ENCODE measurements around the gene CEP120. TPM values are rescaled to one million over a fixed set of nuclear protein-coding genes. Genes with fewer than 3 reads are reported as not detected.

CEP120 gene
- total RNA-seq, 2 donors from 2014 or later = 19.9 to 23.5 TPM

DNA sequence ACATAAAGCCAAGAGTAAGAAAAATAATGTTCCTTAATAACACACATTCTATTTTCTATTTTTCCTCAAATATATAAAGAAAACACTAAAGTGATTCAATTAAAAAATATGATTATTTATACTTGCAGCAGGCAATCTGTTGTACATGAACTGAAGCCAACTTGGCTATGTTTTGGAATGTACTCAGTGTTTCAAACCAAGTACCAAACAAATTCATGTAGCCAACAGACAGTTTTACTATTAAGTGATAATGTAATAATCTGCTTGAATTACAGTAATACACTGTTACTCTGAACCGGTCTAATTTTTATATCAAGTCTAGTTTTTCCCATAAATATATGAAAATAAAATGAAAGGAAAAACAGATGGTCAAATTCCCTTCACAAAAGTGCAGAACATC lies 58.0 kb downstream of the CEP120 start:
- Histone ChIP-seq H3K9ac (ENCODE audit: extremely low read depth, low read length, poor library complexity, severe bottlenecking) (no peak overlapping the region), H3K27me3 (ENCODE audit: control insufficient read depth, insufficient read depth, low read length, poor library complexity, severe bottlenecking) (no peaks in the 10 kb centered on the region), H3K4me1 (ENCODE audit: control insufficient read depth, insufficient read depth, low read length) (no peaks in the 10 kb centered on the region), H3K9me3 (ENCODE audit: control insufficient read depth, low read length) (no peaks in the 10 kb centered on the region), H3K4me3 (ENCODE audit: low read length) (no peak overlapping the region), H3K36me3 (ENCODE audit: control insufficient read depth, insufficient read depth, low read length) (peaks cover 23% of the 10 kb centered on the region), H3K27ac (ENCODE audit: low read depth, low read length) (no peak overlapping the region)
- no peak overlapping the region for H3K27ac Mint-ChIP-seq
- H3K9me3 Mint-ChIP-seq = no peaks in the 10 kb centered on the region
- WGBS, 2 experiments (ENCODE audit: insufficient coverage in 1 of 2, insufficient read length in 1 of 2) = no CpG with 5 or more reads among the region's 1 CpG
- H3K4me3 Mint-ChIP-seq = no peak overlapping the region
- peaks cover 8% of the 10 kb centered on the region for H3K36me3 Mint-ChIP-seq (ENCODE audit: low read depth)
- no peaks in the 10 kb centered on the region for H3K4me1 Mint-ChIP-seq
- DNase-seq = no peak
- H3K27me3 Mint-ChIP-seq (ENCODE audit: insufficient read depth) = no peaks in the 10 kb centered on the region
- TF ChIP-seq, protein P1, sequence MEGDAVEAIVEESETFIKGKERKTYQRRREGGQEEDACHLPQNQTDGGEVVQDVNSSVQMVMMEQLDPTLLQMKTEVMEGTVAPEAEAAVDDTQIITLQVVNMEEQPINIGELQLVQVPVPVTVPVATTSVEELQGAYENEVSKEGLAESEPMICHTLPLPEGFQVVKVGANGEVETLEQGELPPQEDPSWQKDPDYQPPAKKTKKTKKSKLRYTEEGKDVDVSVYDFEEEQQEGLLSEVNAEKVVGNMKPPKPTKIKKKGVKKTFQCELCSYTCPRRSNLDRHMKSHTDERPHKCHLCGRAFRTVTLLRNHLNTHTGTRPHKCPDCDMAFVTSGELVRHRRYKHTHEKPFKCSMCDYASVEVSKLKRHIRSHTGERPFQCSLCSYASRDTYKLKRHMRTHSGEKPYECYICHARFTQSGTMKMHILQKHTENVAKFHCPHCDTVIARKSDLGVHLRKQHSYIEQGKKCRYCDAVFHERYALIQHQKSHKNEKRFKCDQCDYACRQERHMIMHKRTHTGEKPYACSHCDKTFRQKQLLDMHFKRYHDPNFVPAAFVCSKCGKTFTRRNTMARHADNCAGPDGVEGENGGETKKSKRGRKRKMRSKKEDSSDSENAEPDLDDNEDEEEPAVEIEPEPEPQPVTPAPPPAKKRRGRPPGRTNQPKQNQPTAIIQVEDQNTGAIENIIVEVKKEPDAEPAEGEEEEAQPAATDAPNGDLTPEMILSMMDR (conservative IDR thresholded peaks at IDR 0.05) = no peak

DNA sequence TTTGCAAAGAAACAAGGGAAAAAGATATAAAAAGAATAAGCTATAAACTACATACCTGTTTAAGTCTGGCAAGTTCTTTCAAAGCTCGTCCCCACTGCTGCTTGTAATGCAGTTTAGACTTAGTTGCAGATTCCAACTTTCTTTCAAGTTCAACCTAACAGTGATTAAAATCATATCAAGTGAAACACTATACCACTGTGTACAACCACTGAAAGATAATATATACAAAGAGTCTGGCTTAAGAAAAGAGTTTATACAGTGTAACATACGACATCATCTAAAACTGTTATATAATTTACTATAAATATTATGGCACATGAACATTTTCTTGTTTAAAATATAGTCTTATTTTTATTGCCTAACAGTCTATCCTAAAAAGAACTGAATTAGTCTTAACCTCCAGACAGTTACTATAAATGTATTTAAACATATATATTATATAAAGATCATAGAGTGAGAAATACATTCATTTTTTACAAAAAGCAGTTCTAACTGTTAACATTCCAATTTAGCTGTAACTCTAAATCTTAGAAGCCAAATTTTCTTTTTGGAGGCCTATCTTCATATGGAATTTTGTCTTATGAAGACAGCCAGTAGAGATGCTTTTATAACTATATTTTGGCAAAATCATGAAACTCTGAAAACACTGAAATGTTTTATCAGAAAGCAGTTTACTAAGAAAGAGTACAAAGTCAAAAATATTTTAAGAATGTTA lies 58.6 kb downstream of the CEP120 start:
- no peak overlapping the region for H3K9ac ChIP-seq (ENCODE audit: extremely low read depth, low read length, poor library complexity, severe bottlenecking)
- no peaks in the 10 kb centered on the region for H3K4me1 ChIP-seq (ENCODE audit: control insufficient read depth, insufficient read depth, low read length)
- TF ChIP-seq, protein P1 (conservative IDR thresholded peaks at IDR 0.05) = no peak
- peaks cover 8% of the 10 kb centered on the region for H3K36me3 Mint-ChIP-seq (ENCODE audit: low read depth)
- 83 to 94% methylated on average over 1 of the region's 2 CpGs for WGBS, 2 experiments (ENCODE audit: insufficient coverage in 1 of 2, insufficient read length in 1 of 2)
- no peaks in the 10 kb centered on the region for H3K4me1 Mint-ChIP-seq
- H3K36me3 ChIP-seq (ENCODE audit: control insufficient read depth, insufficient read depth, low read length) = peaks cover 25% of the 10 kb centered on the region
- H3K27ac Mint-ChIP-seq = no peak overlapping the region
- no peaks in the 10 kb centered on the region for H3K27me3 ChIP-seq (ENCODE audit: control insufficient read depth, insufficient read depth, low read length, poor library complexity, severe bottlenecking)
- no peaks in the 10 kb centered on the region for H3K9me3 ChIP-seq (ENCODE audit: control insufficient read depth, low read length)
- H3K27me3 Mint-ChIP-seq (ENCODE audit: insufficient read depth) = no peaks in the 10 kb centered on the region
- H3K4me3 Mint-ChIP-seq = no peak overlapping the region
- H3K4me3 ChIP-seq (ENCODE audit: low read length) = no peak overlapping the region
- H3K9me3 Mint-ChIP-seq = no peaks in the 10 kb centered on the region
- no peak overlapping the region for H3K27ac ChIP-seq (ENCODE audit: low read depth, low read length)
- DNase-seq = no peak

GRCh38 chr5:123360910-123361309 lies 62.3 kb downstream of the CEP120 start:
- Histone ChIP-seq H3K4me1 (ENCODE audit: control insufficient read depth, insufficient read depth, low read length) (no peaks in the 10 kb centered on the region), H3K9me3 (ENCODE audit: control insufficient read depth, low read length) (peaks cover 10% of the 10 kb centered on the region), H3K9ac (ENCODE audit: extremely low read depth, low read length, poor library complexity, severe bottlenecking) (no peak overlapping the region), H3K4me3 (ENCODE audit: low read length) (no peak overlapping the region), H3K27ac (ENCODE audit: low read depth, low read length) (no peak overlapping the region), H3K36me3 (ENCODE audit: control insufficient read depth, insufficient read depth, low read length) (peaks cover 34% of the 10 kb centered on the region), H3K27me3 (ENCODE audit: control insufficient read depth, insufficient read depth, low read length, poor library complexity, severe bottlenecking) (no peaks in the 10 kb centered on the region)
- TF ChIP-seq, protein P1 (conservative IDR thresholded peaks at IDR 0.05) = no peak
- no peak for DNase-seq
- no peaks in the 10 kb centered on the region for H3K27me3 Mint-ChIP-seq (ENCODE audit: insufficient read depth)
- no peak overlapping the region for H3K4me3 Mint-ChIP-seq
- H3K36me3 Mint-ChIP-seq (ENCODE audit: low read depth) = peaks cover 26% of the 10 kb centered on the region
- no peak overlapping the region for H3K27ac Mint-ChIP-seq
- peaks cover 8% of the 10 kb centered on the region for H3K9me3 Mint-ChIP-seq
- H3K4me1 Mint-ChIP-seq = no peaks in the 10 kb centered on the region

Measured in endodermal cell (in vitro differentiated cells).